ENCODE results near the gene SCGB2B2.
"Not testable (repeated sequence)": the region's sequence is repeated elsewhere in the genome, so short reads cannot be mapped to it uniquely, and the experiment has no call there.

SCGB2B2 gene

DNA sequence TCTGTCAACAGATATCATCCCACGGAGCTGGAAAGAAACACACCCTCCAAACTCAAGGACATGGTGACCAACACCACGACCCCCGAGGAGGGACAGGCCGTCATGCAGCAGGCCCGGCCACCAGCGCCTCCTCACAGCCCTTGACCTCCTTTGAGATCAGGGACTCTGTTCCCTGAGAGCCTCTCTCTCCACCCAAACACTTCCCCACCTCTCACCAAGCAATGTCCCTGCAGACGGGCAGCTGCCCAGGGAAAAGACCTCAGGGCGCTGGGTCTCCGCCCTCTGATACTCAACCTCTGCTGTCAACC lies 10.0 kb downstream of the SCGB2B2 start:
- POLR2A ChIA-PET: no interaction called here

GRCh38 chr19:34666200-34666957 lies 10.6 kb downstream of the SCGB2B2 start:
- CTCF ChIA-PET: no interaction called here
- POLR2A ChIA-PET: no interaction called here
- TF ChIP-seq FOXM1 (IDR thresholded peaks at IDR 0.05; ENCODE audit: borderline replicate concordance) (no peak), NFRKB (IDR thresholded peaks at IDR 0.05) (no peak), TARDBP (IDR thresholded peaks at IDR 0.05) (no peak), L3MBTL2 (conservative IDR thresholded peaks at IDR 0.05) (no peak), SUZ12 (IDR thresholded peaks at IDR 0.05) (no peak), ARNT (IDR thresholded peaks at IDR 0.05) (no peak), ELF4 (IDR thresholded peaks at IDR 0.05) (no peak), CTBP1 (IDR thresholded peaks at IDR 0.05; ENCODE audit: borderline replicate concordance) (no peak), LEF1 (IDR thresholded peaks at IDR 0.05; ENCODE audit: borderline replicate concordance) (no peak), SP1 (IDR thresholded peaks at IDR 0.05) (no peak), FOXA1 (IDR thresholded peaks at IDR 0.05) (no peak), HDGF (IDR thresholded peaks at IDR 0.05; ENCODE audit: borderline replicate concordance) (no peak), ZNF384 (IDR thresholded peaks at IDR 0.05) (no peak), PKNOX1 (IDR thresholded peaks at IDR 0.05) (no peak), BHLHE40 (IDR thresholded peaks at IDR 0.05; ENCODE audit: borderline replicate concordance) (no peak)
- no peak for DNase-seq (ENCODE audit: extremely low spot score)

More for the DNA sequence above, 10.0 kb downstream of the SCGB2B2 start:
- CTCF ChIA-PET: no interaction called here
- no peak for DNase-seq (ENCODE audit: extremely low spot score)
- no peak for TF ChIP-seq SP1 (IDR thresholded peaks at IDR 0.05)
- TF ChIP-seq PKNOX1 (IDR thresholded peaks at IDR 0.05): no peak
- no peak for TF ChIP-seq FOXA1 (IDR thresholded peaks at IDR 0.05)
- TF ChIP-seq SUZ12 (IDR thresholded peaks at IDR 0.05): no peak
- no peak for TF ChIP-seq TARDBP (IDR thresholded peaks at IDR 0.05)
- TF ChIP-seq FOXM1 (IDR thresholded peaks at IDR 0.05; ENCODE audit: borderline replicate concordance): no peak
- TF ChIP-seq ARNT (IDR thresholded peaks at IDR 0.05): no peak
- no peak for TF ChIP-seq ZNF384 (IDR thresholded peaks at IDR 0.05)
- TF ChIP-seq HDGF (IDR thresholded peaks at IDR 0.05; ENCODE audit: borderline replicate concordance): no peak
- TF ChIP-seq ELF4 (IDR thresholded peaks at IDR 0.05): no peak
- TF ChIP-seq NFRKB (IDR thresholded peaks at IDR 0.05): no peak
- TF ChIP-seq CTBP1 (IDR thresholded peaks at IDR 0.05; ENCODE audit: borderline replicate concordance): no peak
- no peak for TF ChIP-seq FOXK2 (IDR thresholded peaks at IDR 0.05)

DNA sequence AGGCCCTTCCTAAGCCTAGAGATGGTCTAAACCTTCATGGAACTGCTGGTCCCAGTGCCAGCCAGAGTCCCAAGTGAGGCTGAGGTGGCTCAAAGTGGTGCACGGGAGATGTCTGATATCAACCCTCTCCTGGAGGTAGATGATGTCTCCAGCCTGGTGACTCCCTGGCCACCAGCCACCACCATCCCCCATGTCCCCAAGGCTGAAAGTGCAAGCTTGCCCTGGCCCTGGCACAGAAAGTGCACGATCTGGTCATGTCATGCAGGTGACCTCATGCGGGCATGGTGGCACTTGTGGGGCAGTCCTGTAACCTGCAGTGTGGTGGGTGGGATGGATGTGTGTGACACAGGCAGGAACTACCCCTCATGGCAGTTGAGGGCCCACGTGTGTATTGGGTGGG lies 11.7 kb downstream of the SCGB2B2 start:
- DNase-seq (ENCODE audit: extremely low spot score); CTCF ChIA-PET; POLR2A ChIA-PET: not testable (repeated sequence)

- TF ChIP-seq FOXA1 (IDR thresholded peaks at IDR 0.05) (no peak), HDGF (IDR thresholded peaks at IDR 0.05; ENCODE audit: borderline replicate concordance) (no peak), FOXK2 (IDR thresholded peaks at IDR 0.05) (no peak), FOXM1 (IDR thresholded peaks at IDR 0.05; ENCODE audit: borderline replicate concordance) (no peak), CTBP1 (IDR thresholded peaks at IDR 0.05; ENCODE audit: borderline replicate concordance) (no peak), ZNF384 (IDR thresholded peaks at IDR 0.05) (no peak), TARDBP (IDR thresholded peaks at IDR 0.05) (no peak), SUZ12 (IDR thresholded peaks at IDR 0.05) (no peak), PKNOX1 (IDR thresholded peaks at IDR 0.05) (no peak), ARNT (IDR thresholded peaks at IDR 0.05) (no peak), NFRKB (IDR thresholded peaks at IDR 0.05) (no peak), SP1 (IDR thresholded peaks at IDR 0.05) (no peak), LEF1 (IDR thresholded peaks at IDR 0.05; ENCODE audit: borderline replicate concordance) (no peak), BHLHE40 (IDR thresholded peaks at IDR 0.05; ENCODE audit: borderline replicate concordance) (no peak), L3MBTL2 (conservative IDR thresholded peaks at IDR 0.05) (no peak)
- ChIA-PET CTCF (no interaction called here), POLR2A (no interaction called here)
Observed at GRCh38 chr19:34664870-34665269, 12.1 kb downstream of the SCGB2B2 start.

DNA sequence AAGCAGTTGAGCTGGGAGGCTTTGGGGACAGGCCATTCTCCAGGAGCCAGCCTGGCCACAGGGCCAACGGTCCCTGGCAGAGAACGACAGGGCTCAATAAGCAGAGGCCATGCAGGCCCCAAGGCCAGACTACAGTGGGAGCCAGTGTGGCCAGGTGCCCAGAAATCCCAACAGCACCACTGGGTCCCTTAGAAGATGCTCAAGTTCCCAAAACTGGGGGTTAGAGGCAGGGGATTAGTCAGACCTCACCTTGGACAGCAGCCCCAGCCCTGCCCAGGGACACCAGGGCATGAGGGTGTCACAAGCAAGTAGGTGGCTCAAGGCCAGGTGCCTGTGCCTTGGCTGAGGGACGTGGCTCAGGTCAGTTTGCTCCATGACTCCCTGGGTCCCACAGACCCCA lies 12.8 kb downstream of the SCGB2B2 start:
- DNase-seq (ENCODE audit: extremely low spot score): no peak
- TF ChIP-seq TARDBP (IDR thresholded peaks at IDR 0.05) (no peak), FOXK2 (IDR thresholded peaks at IDR 0.05) (no peak), NFRKB (IDR thresholded peaks at IDR 0.05) (no peak)
- ChIA-PET POLR2A (no interaction called here), CTCF (no interaction called here)

More at GRCh38 chr19:34664870-34665269, 12.1 kb downstream of the SCGB2B2 start:
- no peak for DNase-seq (ENCODE audit: extremely low spot score)

GRCh38 chr19:34662919-34663318 lies 14.0 kb downstream of the SCGB2B2 start:
- TF ChIP-seq FOXK2 (IDR thresholded peaks at IDR 0.05) (no peak), FOXM1 (IDR thresholded peaks at IDR 0.05; ENCODE audit: borderline replicate concordance) (no peak), NFRKB (IDR thresholded peaks at IDR 0.05) (no peak), ELF4 (IDR thresholded peaks at IDR 0.05) (no peak)
- ChIA-PET POLR2A (no interaction called here), CTCF (interaction anchor here (0.7 kb wide), 1 partner anchor 19 kb away, joined by 8 read pairs; no protein-coding TSS in a partner anchor)
- peak; percentile 35 for DNase-seq (ENCODE audit: extremely low spot score)

- TF ChIP-seq CTBP1 (IDR thresholded peaks at IDR 0.05; ENCODE audit: borderline replicate concordance) (no peak), ARNT (IDR thresholded peaks at IDR 0.05) (no peak), FOXM1 (IDR thresholded peaks at IDR 0.05; ENCODE audit: borderline replicate concordance) (no peak), LEF1 (IDR thresholded peaks at IDR 0.05; ENCODE audit: borderline replicate concordance) (no peak), FOXA1 (IDR thresholded peaks at IDR 0.05) (no peak)
- POLR2A ChIA-PET: no interaction called here
- CTCF ChIA-PET: no interaction called here
- DNase-seq (ENCODE audit: extremely low spot score): no peak
Observed at GRCh38 chr19:34661357-34661756, 15.6 kb downstream of the SCGB2B2 start.

Data from HEK293T (cell line).